Gastroesophageal sphincter (tissue), 3 donors: Measurements from ENCODE around the gene EMP1.

Experiments
- CTCF ChIP-seq, 4 experiments: fragments of 200-600 bp in 2 of 4; fragments of 450-650 bp in 2 of 4; sonication (generic) in 1 of 4; IDR thresholded peaks; one replicate each; pipeline ENCODE4 v1.5.1; 2017 to 2019; ENCODE audit warnings: antibody characterized with exemption in 4 of 4, mild to moderate bottlenecking in 2 of 4, moderate library complexity in 2 of 4
- POLR2A ChIP-seq, 2 donors: fragments of 450-650 bp; IDR thresholded peaks; one replicate each; pipeline ENCODE4 v1.6.1; 2017; ENCODE audit warnings: antibody characterized with exemption in 2 of 2, mild to moderate bottlenecking in 2 of 2, moderate library complexity in 1 of 2

- no peak for TF ChIP-seq POLR2A (IDR thresholded peaks at IDR 0.05)
- no peak for TF ChIP-seq CTCF (IDR thresholded peaks at IDR 0.05)
Observed at GRCh38 chr12:13197032-13197431, 506 bp downstream of the EMP1 start.
